ENCODE data around the gene KIF26A. TPM values are rescaled to one million over a fixed set of nuclear protein-coding genes. Genes with fewer than 3 reads are reported as not detected.

KIF26A gene
- total RNA-seq, 4 donors from 2014 or later, result 3.7 to 5.3 (median 4.5) TPM

DNA sequence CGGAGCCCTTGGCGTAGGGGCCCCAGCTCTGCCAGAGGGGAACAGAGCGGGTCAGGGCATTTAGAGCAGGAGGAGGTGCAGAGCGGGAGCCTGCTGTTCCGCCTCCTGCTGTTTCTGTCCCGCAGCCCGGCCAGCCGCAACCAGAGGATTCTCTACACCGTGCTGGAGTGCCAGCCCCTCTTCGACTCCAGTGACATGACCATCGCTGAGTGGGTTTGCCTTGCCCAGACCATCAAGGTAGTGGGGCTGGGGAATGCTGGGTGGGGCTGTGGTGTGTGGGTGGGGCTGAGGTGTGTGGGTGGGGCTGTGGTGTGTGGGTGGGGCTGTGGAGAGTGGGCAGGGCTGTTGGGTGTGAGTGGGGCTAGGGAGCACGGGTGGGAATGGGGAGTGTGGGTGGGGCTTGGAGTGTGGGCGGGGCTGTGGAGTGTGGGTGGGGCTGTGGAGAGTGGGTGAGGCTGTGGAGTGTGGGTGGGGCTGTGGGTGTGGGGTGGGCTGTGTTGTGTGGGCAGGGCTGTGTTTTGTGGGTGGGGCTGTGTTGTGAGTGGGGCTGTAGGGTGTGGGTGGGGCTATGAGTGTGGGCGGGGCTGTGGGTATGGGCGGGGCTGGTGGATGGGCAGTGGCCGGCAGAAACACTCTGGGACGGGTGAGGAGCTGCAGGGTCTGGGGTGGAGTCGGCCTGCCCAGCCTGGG, 44.9 kb upstream of the KIF26A start:
- no peak for TF ChIP-seq POLR2A (IDR thresholded peaks at IDR 0.05)
- TF ChIP-seq, protein P1, sequence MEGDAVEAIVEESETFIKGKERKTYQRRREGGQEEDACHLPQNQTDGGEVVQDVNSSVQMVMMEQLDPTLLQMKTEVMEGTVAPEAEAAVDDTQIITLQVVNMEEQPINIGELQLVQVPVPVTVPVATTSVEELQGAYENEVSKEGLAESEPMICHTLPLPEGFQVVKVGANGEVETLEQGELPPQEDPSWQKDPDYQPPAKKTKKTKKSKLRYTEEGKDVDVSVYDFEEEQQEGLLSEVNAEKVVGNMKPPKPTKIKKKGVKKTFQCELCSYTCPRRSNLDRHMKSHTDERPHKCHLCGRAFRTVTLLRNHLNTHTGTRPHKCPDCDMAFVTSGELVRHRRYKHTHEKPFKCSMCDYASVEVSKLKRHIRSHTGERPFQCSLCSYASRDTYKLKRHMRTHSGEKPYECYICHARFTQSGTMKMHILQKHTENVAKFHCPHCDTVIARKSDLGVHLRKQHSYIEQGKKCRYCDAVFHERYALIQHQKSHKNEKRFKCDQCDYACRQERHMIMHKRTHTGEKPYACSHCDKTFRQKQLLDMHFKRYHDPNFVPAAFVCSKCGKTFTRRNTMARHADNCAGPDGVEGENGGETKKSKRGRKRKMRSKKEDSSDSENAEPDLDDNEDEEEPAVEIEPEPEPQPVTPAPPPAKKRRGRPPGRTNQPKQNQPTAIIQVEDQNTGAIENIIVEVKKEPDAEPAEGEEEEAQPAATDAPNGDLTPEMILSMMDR (IDR thresholded peaks at IDR 0.05), result no peak
- 49 to 53% methylated on average over 18 of the region's 18 CpGs for WGBS, 2 donors
- no peak overlapping the region for H3K4me3 ChIP-seq (ENCODE audit: low read depth, poor library complexity, severe bottlenecking)
- intact Hi-C loops (cut with DNase I; ENCODE audit: low total_unique reads), result no loop called here
- DNase-seq (ENCODE audit: low spot score in 2 of 2), result no peak

DNA sequence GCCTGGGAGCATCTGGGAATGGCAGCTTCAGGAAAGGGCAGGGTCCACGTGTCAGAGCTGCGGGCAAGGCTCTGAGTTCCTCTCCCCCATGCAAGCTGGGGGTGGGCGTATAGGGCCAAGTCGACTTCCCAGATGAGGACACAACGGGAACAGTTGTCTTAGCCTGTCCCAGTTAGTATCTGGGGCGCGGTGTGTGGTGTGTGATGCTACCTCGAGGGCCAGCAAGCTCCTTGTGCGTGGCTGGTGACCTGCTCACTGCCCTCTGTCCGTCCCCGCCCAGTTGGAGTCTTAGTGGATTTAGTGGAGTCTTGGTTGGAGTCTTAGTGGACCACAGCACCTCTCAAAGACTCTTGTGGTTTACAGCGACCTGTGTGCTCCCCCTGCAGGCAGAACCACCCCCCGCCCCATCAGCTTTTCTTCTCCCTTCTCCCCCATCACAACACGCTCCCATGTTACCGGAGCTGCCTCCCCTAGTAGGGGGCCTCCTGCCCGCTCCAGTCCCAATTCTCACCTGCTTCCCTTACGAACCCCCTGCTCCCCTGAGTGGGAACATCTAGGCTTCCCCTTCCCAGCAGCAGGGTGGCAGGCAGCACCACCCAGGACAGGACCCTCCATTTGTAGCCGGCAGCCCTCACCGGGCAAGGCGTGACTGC, 44.2 kb upstream of the KIF26A start:
- TF ChIP-seq, protein P1 (IDR thresholded peaks at IDR 0.05), result no peak
- TF ChIP-seq POLR2A (IDR thresholded peaks at IDR 0.05), result no peak
- no peak for DNase-seq (ENCODE audit: low spot score in 2 of 2)
- WGBS, 2 donors, result 51 to 54% methylated on average over 20 of the region's 20 CpGs
- intact Hi-C loops (cut with DNase I; ENCODE audit: low total_unique reads), result no loop called here
- no peak overlapping the region for H3K4me3 ChIP-seq (ENCODE audit: low read depth, poor library complexity, severe bottlenecking)

DNA sequence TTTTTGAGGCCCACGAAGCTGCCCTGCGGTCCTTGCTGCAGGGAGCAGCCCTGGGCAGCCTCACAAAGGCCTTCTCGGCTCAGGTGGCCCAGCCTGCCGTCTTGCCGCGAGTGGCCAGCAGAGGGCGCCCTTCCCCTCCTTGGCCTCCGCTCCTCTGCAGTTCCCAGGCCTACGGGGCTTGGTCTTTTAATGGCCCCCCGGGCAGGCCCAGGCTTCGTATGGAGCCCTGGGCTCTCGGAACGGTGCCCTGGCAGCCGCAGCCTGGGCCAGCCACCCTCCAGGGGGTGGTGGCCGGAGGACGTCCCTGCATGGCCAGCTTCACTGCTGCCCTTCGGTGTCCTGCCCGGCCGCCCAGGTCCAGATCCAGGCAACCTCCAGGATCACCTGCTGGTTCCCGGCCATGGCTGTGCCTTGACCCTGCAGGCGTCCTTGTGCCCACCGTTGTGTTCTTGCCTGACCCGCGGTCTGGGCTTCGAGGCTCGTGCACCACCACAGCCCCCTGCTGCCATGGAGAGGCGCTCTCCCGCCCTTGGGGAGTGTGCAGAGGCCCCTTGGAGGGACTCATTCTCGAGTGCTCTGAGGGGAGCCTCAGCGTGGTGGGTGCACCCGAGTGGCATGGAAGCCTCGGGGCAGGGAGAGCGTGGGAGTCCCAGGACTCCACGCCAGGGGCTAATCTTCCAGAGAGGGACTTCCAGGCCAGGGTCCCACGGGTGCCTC, 43.5 kb upstream of the KIF26A start:
- H3K4me3 ChIP-seq (ENCODE audit: low read depth, poor library complexity, severe bottlenecking), result no peak overlapping the region
- DNase-seq (ENCODE audit: low spot score in 2 of 2), result no peak
- intact Hi-C loops (cut with DNase I; ENCODE audit: low total_unique reads), result no loop called here
- 37 to 53% methylated on average over 22 to 33 of the region's 35 CpGs for WGBS, 2 donors
- TF ChIP-seq, protein P1 (IDR thresholded peaks at IDR 0.05), result peak in 1 of 3 donors; percentile 47
- TF ChIP-seq POLR2A (IDR thresholded peaks at IDR 0.05), result no peak

DNA sequence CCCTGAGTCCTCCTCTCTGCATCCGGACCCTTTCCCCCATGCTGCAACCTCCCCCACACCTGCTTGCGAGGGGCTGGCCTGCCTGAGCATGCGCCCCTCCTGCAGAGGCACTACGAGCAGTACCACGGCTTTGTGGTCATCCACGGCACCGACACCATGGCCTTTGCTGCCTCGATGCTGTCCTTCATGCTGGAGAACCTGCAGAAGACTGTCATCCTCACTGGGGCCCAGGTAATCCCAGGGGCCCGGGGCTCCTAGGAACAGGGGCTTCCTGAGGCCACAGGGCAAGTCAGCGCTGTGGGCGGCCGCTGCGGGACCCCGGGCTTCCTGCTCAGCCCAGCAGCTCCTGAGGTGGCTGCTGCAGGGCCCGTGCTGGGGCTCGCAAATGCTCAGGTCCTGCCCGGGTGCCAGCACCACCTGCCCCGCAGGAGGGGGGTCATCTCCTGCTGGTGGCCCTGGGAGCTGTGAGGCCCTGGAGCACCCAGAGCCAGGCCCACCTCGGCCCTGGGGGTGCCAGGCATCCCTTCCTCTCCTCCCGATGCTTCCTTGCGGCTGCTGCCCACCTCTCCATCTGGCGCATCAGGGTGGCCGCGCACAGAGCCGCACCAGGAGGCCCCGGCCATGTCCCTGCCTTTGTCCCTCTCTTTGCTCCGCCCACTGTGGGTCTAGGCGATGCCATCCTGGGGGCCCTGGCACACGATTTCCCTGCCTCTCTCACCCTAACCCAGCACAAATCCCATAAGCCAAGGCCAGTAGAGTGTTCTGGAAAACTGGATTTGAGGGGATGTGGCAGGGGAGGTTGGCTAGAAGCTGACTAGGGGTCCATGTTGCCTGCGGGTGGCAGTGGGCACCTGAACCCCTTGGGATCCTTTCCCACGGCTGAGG, 42.7 kb upstream of the KIF26A start:
- intact Hi-C loops (cut with DNase I; ENCODE audit: low total_unique reads), result no loop called here
- TF ChIP-seq POLR2A (IDR thresholded peaks at IDR 0.05), result no peak
- TF ChIP-seq, protein P1 (IDR thresholded peaks at IDR 0.05), result no peak
- 89 to 91% methylated on average over 21 to 31 of the region's 31 CpGs for WGBS, 2 donors
- no peak for DNase-seq (ENCODE audit: low spot score in 2 of 2)
- H3K4me3 ChIP-seq (ENCODE audit: low read depth, poor library complexity, severe bottlenecking), result no peak overlapping the region

DNA sequence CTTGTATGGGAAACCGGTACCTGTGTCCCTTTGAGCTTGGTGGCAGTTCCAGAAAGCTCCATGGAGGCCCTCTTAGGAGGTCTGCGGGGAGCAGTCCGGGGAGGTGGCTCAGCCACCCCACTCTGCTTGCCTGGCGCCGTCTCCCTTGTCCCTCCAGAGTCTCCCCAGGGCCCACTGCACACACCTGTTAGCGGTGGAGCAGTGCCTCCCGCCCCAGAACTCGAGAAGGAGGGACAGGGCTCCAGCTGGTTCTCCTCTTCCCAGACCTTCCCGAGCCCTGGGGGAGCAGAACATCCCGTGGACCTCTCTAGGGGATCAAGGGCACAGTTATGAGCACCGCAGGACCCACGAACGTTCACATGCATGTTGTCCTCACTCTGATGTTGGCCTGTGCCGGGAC, 42.1 kb upstream of the KIF26A start:
- intact Hi-C loops (cut with DNase I; ENCODE audit: low total_unique reads), result no loop called here
- no peak overlapping the region for H3K4me3 ChIP-seq (ENCODE audit: low read depth, poor library complexity, severe bottlenecking)
- 86% methylated on average over 13 of the region's 14 CpGs for WGBS, 2 donors
- DNase-seq (ENCODE audit: low spot score in 2 of 2), result no peak
- TF ChIP-seq, protein P1 (IDR thresholded peaks at IDR 0.05), result no peak
- no peak for TF ChIP-seq POLR2A (IDR thresholded peaks at IDR 0.05)

Measured in lower leg skin (tissue), 4 donors.